Fibroblast of lung (primary cell): Measurements from ENCODE around the gene NCK2. TPM values are rescaled to one million over a fixed set of nuclear protein-coding genes. Genes with fewer than 3 reads are reported as not detected.
"Not testable (repeated sequence)": the region's sequence is repeated elsewhere in the genome, so short reads cannot be mapped to it uniquely, and the experiment has no call there.

Experiments used
- DNase-seq, 2 donors: peaks; one replicate each; pipeline versions ENCODE4 v3.0.0 to v3.0.0-alpha.2; 2010; ENCODE audit warnings: low read depth in 2 of 2
- H2AFZ ChIP-seq: 2 replicates; pipeline ENCODE4 v1.5.1; 2012; ENCODE audit warnings: low read length, control low read depth, inconsistent platforms
- H3K27ac ChIP-seq: 2 replicates; pipeline ENCODE4 v1.5.1; 2011; ENCODE audit warnings: low read length, control low read depth; ENCODE audit not compliant: insufficient read depth
- H3K27me3 ChIP-seq: 2 replicates; pipeline ENCODE4 v1.5.1; 2011; ENCODE audit warnings: mild to moderate bottlenecking, low read length; ENCODE audit not compliant: control insufficient read depth, insufficient read depth
- H3K36me3 ChIP-seq: 2 replicates; pipeline ENCODE4 v1.5.1; 2011; ENCODE audit warnings: low read length; ENCODE audit not compliant: control insufficient read depth, insufficient read depth
- H3K4me1 ChIP-seq: 2 replicates; pipeline ENCODE4 v1.5.1; 2011; ENCODE audit warnings: low read length; ENCODE audit not compliant: control insufficient read depth, insufficient read depth; ENCODE audit errors: extremely low read depth
- H3K4me2 ChIP-seq: 2 replicates; pipeline ENCODE4 v1.5.1; 2011; ENCODE audit warnings: low read length, control low read depth; ENCODE audit not compliant: insufficient read depth; ENCODE audit errors: extremely low read depth
- H3K4me3 ChIP-seq, 4 experiments: fragments of 200-600 bp in 1 of 4; sonication (generic) in 1 of 4; replicated peaks in 1 of 4; 2 replicates each; pipeline ENCODE4 v1.5.1; 2011 to 2016; ENCODE audit warnings: low read length in 4 of 4, low read depth in 3 of 4, mild to moderate bottlenecking in 3 of 4, control low read depth in 2 of 4, inconsistent platforms in 1 of 4, mixed read lengths in 1 of 4; ENCODE audit not compliant: insufficient read depth in 1 of 4; ENCODE audit errors: control extremely low read depth in 1 of 4
- H3K79me2 ChIP-seq: 2 replicates; pipeline ENCODE4 v1.5.1; 2012; ENCODE audit warnings: mild to moderate bottlenecking, low read length, inconsistent platforms; ENCODE audit not compliant: control insufficient read depth, insufficient read depth
- H3K9ac ChIP-seq: 2 replicates; pipeline ENCODE4 v1.5.1; 2011; ENCODE audit warnings: mild to moderate bottlenecking, low read length, control low read depth; ENCODE audit not compliant: insufficient read depth
- H3K9me3 ChIP-seq: 2 replicates; pipeline ENCODE4 v1.5.1; 2012; ENCODE audit warnings: low read depth, low read length; ENCODE audit not compliant: control insufficient read depth, insufficient read depth
- H4K20me1 ChIP-seq: 2 replicates; pipeline ENCODE4 v1.5.1; 2011; ENCODE audit warnings: low read length; ENCODE audit not compliant: control insufficient read depth, insufficient read depth; ENCODE audit errors: extremely low read depth
- EZH2 ChIP-seq: IDR thresholded peaks from 2 replicates; pipeline ENCODE4 v1.5.1; 2012; ENCODE audit warnings: low read length, control low read depth, mild to moderate bottlenecking; ENCODE audit errors: missing control alignments
- polyA plus RNA-seq, 2 donors: library from polyadenylated mRNA; depleted of rRNA in 1 of 2; stranded (reverse) in 1 of 2; unstranded in 1 of 2; fragments of >200 nt; gene quantifications; 2 replicates each; pipeline ENCODE4 v1.2.1, GENCODE V29; 2011 to 2012; ENCODE audit warnings: missing spikeins in 1 of 2
- total RNA-seq: library from RNA; depleted of rRNA; stranded (reverse); fragments of >200 nt; gene quantifications from 2 replicates; pipeline ENCODE4 v1.2.1, GENCODE V29; 2014
- TF ChIP-seq, protein P1 (sequence below), 2 donors: IDR thresholded peaks in 1 of 2; conservative IDR thresholded peaks in 1 of 2; 1 replicate in 1 of 2; 2 replicates in 1 of 2; pipeline ENCODE4 v1.5.1; 2011 to 2012; ENCODE audit warnings: low read length in 2 of 2, control low read depth in 1 of 2, inconsistent platforms in 1 of 2, low read depth in 1 of 2, mild to moderate bottlenecking in 1 of 2

The NCK2 gene
- total and polyA plus RNA-seq, 2 donors (not counting 1 experiment from before 2014, with no cell fraction given): 25.4 to 51.3 TPM

DNA sequence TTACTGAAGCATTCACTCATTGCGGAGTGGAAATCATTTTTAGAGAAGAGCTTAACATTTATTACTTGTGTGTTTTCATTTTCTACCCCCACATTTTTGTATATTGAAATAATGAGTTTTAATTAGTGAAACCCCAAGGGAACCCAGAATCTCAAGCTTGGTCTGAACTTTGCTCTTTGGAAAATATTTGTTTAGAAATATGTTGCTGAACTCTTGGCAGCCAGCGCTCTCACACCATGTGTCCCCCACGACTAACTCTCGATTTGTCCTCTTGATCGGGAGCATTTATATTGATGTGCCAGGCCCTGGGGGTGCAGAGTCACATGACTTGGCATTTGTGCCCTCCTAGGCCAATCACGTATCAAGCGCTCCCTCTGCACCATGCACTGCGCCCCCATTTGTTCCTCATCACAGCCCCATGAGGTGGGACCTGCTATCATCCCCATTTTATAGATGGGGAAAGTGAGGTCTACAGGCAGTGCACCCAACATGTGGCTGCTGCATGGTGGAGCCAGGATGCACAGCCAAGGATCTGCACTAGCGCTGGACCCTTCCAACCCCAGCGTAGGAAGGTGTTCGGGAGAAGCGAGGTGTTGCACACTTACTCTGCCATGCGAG is 149.7 kb downstream of the NCK2 start:
- Histone ChIP-seq H3K36me3 (no peaks in the 10 kb centered on the region), H4K20me1 (no peaks in the 10 kb centered on the region), H3K27ac (no peak overlapping the region), H3K79me2 (no peaks in the 10 kb centered on the region), H3K4me2 (no peak overlapping the region), H3K27me3 (no peaks in the 10 kb centered on the region), H3K4me1 (peaks cover 2% of the 10 kb centered on the region), H2AFZ (no peak overlapping the region), H3K9me3 (no peaks in the 10 kb centered on the region), H3K9ac (no peak overlapping the region), H3K4me3 (no peak overlapping the region)
- TF ChIP-seq, protein P1, sequence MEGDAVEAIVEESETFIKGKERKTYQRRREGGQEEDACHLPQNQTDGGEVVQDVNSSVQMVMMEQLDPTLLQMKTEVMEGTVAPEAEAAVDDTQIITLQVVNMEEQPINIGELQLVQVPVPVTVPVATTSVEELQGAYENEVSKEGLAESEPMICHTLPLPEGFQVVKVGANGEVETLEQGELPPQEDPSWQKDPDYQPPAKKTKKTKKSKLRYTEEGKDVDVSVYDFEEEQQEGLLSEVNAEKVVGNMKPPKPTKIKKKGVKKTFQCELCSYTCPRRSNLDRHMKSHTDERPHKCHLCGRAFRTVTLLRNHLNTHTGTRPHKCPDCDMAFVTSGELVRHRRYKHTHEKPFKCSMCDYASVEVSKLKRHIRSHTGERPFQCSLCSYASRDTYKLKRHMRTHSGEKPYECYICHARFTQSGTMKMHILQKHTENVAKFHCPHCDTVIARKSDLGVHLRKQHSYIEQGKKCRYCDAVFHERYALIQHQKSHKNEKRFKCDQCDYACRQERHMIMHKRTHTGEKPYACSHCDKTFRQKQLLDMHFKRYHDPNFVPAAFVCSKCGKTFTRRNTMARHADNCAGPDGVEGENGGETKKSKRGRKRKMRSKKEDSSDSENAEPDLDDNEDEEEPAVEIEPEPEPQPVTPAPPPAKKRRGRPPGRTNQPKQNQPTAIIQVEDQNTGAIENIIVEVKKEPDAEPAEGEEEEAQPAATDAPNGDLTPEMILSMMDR (conservative IDR thresholded peaks at IDR 0.05 in 1 of 2, IDR thresholded peaks at IDR 0.05 in 1 of 2; ENCODE audit: low read depth in 1 of 2, low read length in 2 of 2): no peak
- TF ChIP-seq EZH2: no peak
- no peak for DNase-seq

DNA sequence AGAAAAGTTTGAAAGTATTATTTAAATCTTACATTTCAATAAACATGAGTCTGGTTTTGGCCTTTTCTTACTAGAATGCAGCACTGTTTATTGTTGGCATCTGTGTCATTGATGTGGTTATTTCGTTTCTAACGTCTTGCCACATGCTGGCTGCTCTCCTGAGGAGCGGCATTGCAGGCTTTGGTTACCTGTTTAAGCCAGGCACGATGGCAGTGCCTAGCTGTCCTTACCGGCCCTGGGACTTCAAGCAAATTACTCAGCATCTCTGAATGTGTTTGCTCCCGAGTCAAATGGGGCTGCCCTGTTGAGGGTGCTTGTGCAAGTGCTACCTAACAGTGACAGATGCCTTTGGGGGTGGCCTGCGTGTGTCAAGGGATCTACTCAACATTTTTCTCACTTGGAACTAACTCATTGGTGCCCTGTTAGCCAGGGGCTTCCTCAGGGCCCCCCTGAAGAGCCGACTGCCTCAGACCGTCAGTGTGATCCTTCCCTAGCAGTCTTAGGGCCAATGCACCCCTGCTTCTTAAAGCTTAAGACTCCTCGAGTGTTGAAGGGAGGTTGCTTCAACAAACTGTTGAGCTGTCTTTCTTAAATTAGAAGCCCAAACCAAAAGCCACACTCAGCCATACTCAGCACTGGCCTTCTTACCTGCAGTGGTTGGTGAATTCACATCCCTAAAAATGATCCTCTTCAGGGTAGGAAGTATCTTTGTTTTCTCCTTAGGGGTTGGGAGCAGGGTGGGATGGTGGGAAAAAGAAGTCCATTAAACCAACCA is 151.5 kb downstream of the NCK2 start:
- Histone ChIP-seq H3K4me2 (no peak overlapping the region), H2AFZ (no peak overlapping the region), H3K9ac (no peak overlapping the region), H3K4me1 (peaks cover 2% of the 10 kb centered on the region), H3K27ac (no peak overlapping the region), H3K4me3 (no peak overlapping the region), H4K20me1 (no peaks in the 10 kb centered on the region), H3K27me3 (no peaks in the 10 kb centered on the region), H3K9me3 (no peaks in the 10 kb centered on the region), H3K36me3 (no peaks in the 10 kb centered on the region), H3K79me2 (no peaks in the 10 kb centered on the region)
- no peak for DNase-seq
- TF ChIP-seq, protein P1 (conservative IDR thresholded peaks at IDR 0.05 in 1 of 2, IDR thresholded peaks at IDR 0.05 in 1 of 2; ENCODE audit: low read depth in 1 of 2, low read length in 2 of 2): no peak
- no peak for TF ChIP-seq EZH2

DNA sequence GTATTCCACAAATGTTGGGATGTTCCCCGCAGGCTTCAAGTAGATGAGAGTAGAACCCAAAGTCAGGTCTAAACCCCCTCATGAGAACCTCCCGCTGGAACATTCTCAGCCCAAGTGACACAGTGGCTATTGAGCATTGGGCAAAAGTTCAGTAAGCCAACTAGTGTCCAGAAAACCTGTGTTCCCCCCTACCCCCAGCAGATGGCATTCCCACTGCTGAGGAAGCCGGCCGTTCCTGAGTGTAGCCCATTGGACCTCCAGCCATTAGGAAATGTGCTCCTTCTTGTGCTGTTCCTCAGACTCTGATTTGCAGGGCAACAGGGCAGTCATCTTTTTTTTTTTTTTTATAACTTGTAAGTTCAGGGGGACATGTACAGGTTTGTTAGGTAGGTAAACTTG is 152.1 kb downstream of the NCK2 start:
- DNase-seq: no peak
- H3K4me1 ChIP-seq: peaks cover 2% of the 10 kb centered on the region
- no peak overlapping the region for H3K4me3 ChIP-seq
- TF ChIP-seq, protein P1 (conservative IDR thresholded peaks at IDR 0.05 in 1 of 2, IDR thresholded peaks at IDR 0.05 in 1 of 2; ENCODE audit: low read depth in 1 of 2, low read length in 2 of 2): no peak
- no peak for TF ChIP-seq EZH2
- no peak overlapping the region for H3K9ac ChIP-seq
- H3K9me3 ChIP-seq: no peaks in the 10 kb centered on the region
- no peaks in the 10 kb centered on the region for H4K20me1 ChIP-seq
- no peak overlapping the region for H3K4me2 ChIP-seq
- no peak overlapping the region for H2AFZ ChIP-seq
- no peaks in the 10 kb centered on the region for H3K27me3 ChIP-seq
- H3K36me3 ChIP-seq: no peaks in the 10 kb centered on the region
- no peak overlapping the region for H3K27ac ChIP-seq
- H3K79me2 ChIP-seq: no peaks in the 10 kb centered on the region

DNA sequence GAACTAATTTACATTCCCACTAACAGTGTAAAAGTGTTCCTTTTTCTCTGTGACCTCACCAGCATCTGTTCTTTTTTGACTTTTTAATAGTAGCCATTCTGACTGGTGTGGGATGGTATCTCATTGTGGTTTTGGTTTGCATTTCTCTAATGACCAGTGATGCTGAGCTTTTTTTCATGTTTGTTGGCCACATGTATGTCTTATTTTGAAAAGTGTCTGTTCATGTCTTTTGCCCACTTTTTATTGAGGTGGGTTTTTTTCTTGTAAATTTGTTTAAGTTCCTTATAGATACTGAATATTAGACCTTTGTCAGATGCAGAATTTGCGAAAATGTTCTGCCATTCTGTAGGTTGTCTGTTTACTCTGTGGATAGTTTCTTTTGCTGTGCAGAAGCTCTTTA is 153.0 kb downstream of the NCK2 start:
- not testable (repeated sequence) for H3K9me3 ChIP-seq, H2AFZ ChIP-seq, H4K20me1 ChIP-seq, H3K9ac ChIP-seq, DNase-seq, H3K27me3 ChIP-seq, H3K4me2 ChIP-seq, H3K79me2 ChIP-seq, H3K4me1 ChIP-seq, H3K27ac ChIP-seq, H3K4me3 ChIP-seq, H3K36me3 ChIP-seq
